BJ (cell line): ENCODE results near the gene AGGF1. TPM values are rescaled to one million over a fixed set of nuclear protein-coding genes. Genes with fewer than 3 reads are reported as not detected.
"Not testable (repeated sequence)": the region's sequence is repeated elsewhere in the genome, so short reads cannot be mapped to it uniquely, and the experiment has no call there.

Experiments
- CTCF ChIA-PET: fragments of 350-600 bp; formaldehyde crosslinking; extraction: SDS; loops from one replicate; lab custom pipeline; 2021; ENCODE audit warnings: antibody characterized with exemption, inconsistent platforms; lab: Yijun Ruan, JAX
- POLR2A ChIA-PET: fragments of 300-600 bp; sonication (Branson Sonifier 250); formaldehyde crosslinking; extraction: SDS; loops from one replicate; lab custom pipeline; 2021; ENCODE audit warnings: antibody characterized with exemption; lab: Charles Lee
- DNase-seq: peaks from one replicate; pipeline ENCODE4 v3.0.0-alpha.2; 2011; ENCODE audit warnings: low read depth
- H3K27me3 ChIP-seq: 2 replicates; pipeline ENCODE4 v1.6.0; 2011; ENCODE audit warnings: low read length; ENCODE audit not compliant: control insufficient read depth, insufficient read depth
- H3K36me3 ChIP-seq: 2 replicates; pipeline ENCODE4 v1.5.1; 2011; ENCODE audit warnings: low read length; ENCODE audit not compliant: control insufficient read depth, insufficient read depth
- H3K4me3 ChIP-seq: 2 replicates; pipeline ENCODE4 v1.5.1; 2011; ENCODE audit warnings: low read depth, mild to moderate bottlenecking, control low read depth, low read length
- CTCF ChIP-seq: IDR thresholded peaks from 2 replicates; pipeline ENCODE4 v1.5.1; 2011; ENCODE audit warnings: low read depth, mild to moderate bottlenecking, control low read depth, inconsistent platforms, low read length, moderate library complexity; ENCODE audit not compliant: insufficient read depth
- polyA plus RNA-seq: library from polyadenylated mRNA; depleted of rRNA; stranded (reverse); fragments of >200 nt; gene quantifications from 2 replicates; pipeline ENCODE4 v1.2.3, GENCODE V29; 2011

Gene AGGF1
- polyA plus RNA-seq, 1 experiment, result 8.3 TPM

GRCh38 chr5:77073667-77074066 lies 43.5 kb downstream of the AGGF1 start:
- DNase-seq, result no peak
- no peaks in the 10 kb centered on the region for H3K27me3 ChIP-seq
- CTCF ChIA-PET, result interaction anchor here (1.0 to 1.2 kb wide), 2 partner anchors 10 to 11 kb away, joined by 3 read pairs; no protein-coding TSS in a partner anchor
- no peak for TF ChIP-seq CTCF
- POLR2A ChIA-PET, result no interaction called here
- H3K36me3 ChIP-seq, result peaks cover 2% of the 10 kb centered on the region; the same call in 1 of the 2 replicates
- H3K4me3 ChIP-seq, result no peak overlapping the region

GRCh38 chr5:77074745-77075144 lies 44.5 kb downstream of the AGGF1 start:
- POLR2A ChIA-PET, result no interaction called here
- CTCF ChIA-PET, result interaction anchor here (1.2 to 1.4 kb wide), 2 partner anchors 10 to 45 kb away, joined by 3 read pairs; partner anchors contain the start of gene AGGF1
- peaks cover 2% of the 10 kb centered on the region; the same call in 1 of the 2 replicates for H3K36me3 ChIP-seq
- H3K27me3 ChIP-seq, result no peaks in the 10 kb centered on the region
- DNase-seq, result no peak
- H3K4me3 ChIP-seq, result no peak overlapping the region
- TF ChIP-seq CTCF, result no peak

- POLR2A ChIA-PET, result no interaction called here
These were observed 47.0 kb downstream of the AGGF1 start for GRCh38 chr5:77076961-77077828.

GRCh38 chr5:77077829-77078176 lies 47.6 kb downstream of the AGGF1 start:
- no peak for DNase-seq
- CTCF ChIA-PET, result interaction anchor here (0.6 to 2.6 kb wide), 12 partner anchors 9 to 509 kb away, joined by 3 to 27 read pairs (median 5); partner anchors contain the start of gene ZBED3
- H3K4me3 ChIP-seq, result no peak overlapping the region; the same call in 1 of the 2 replicates
- no peak for TF ChIP-seq CTCF
- peaks cover 2% of the 10 kb centered on the region; the same call in 1 of the 2 replicates for H3K36me3 ChIP-seq
- POLR2A ChIA-PET, result no interaction called here
- H3K27me3 ChIP-seq, result no peaks in the 10 kb centered on the region

More at GRCh38 chr5:77076961-77077828, 47.0 kb downstream of the AGGF1 start:
- TF ChIP-seq CTCF, result 0 out of 2 replicates have a peak, but pooled peaks have one; percentile 6
- CTCF ChIA-PET, result interaction anchor here (0.6 to 2.6 kb wide), 12 partner anchors 10 to 483 kb away, joined by 3 to 27 read pairs (median 5); partner anchors contain the start of genes WDR41 and ZBED3
- peak overlapping the region; percentile 22; the same call in 1 of the 2 replicates for H3K4me3 ChIP-seq
- peaks cover 2% of the 10 kb centered on the region; the same call in 1 of the 2 replicates for H3K36me3 ChIP-seq
- DNase-seq, result no peak
- no peaks in the 10 kb centered on the region for H3K27me3 ChIP-seq

- H3K27me3 ChIP-seq, CTCF ChIA-PET, H3K36me3 ChIP-seq, DNase-seq, H3K4me3 ChIP-seq, POLR2A ChIA-PET: not testable (repeated sequence)
These were observed 50.3 kb downstream of the AGGF1 start for GRCh38 chr5:77080479-77080878.
